Measurements from ENCODE around the gene STRA6. TPM values are rescaled to one million over a fixed set of nuclear protein-coding genes. Genes with fewer than 3 reads are reported as not detected.

Gene STRA6
- polyA plus RNA-seq, 1 experiment = 10.9 TPM

- no peaks in the 10 kb centered on the region for H3K36me3 ChIP-seq (ENCODE audit: control insufficient read depth, insufficient read depth, low read length)
- ChIA-PET CTCF (interaction anchor here (0.7 to 1.9 kb wide), 4 partner anchors 14 to 99 kb away, joined by 3 to 5 read pairs (median 4); no protein-coding TSS in a partner anchor), POLR2A (no interaction called here)
- peaks cover 11% of the 10 kb centered on the region for H3K27me3 ChIP-seq (ENCODE audit: control insufficient read depth, insufficient read depth, low read length)
- TF ChIP-seq CTCF (IDR thresholded peaks at IDR 0.05; ENCODE audit: insufficient read depth, low read depth, low read length) = no peak
- DNase-seq (ENCODE audit: low read depth) = no peak
- no peak overlapping the region for H3K4me3 ChIP-seq (ENCODE audit: low read depth, low read length)
Observed at GRCh38 chr15:74233373-74233772, 30.8 kb upstream of the STRA6 start.

- H3K27me3 ChIP-seq (ENCODE audit: control insufficient read depth, insufficient read depth, low read length) = peaks cover 15% of the 10 kb centered on the region
- no peak for DNase-seq (ENCODE audit: low read depth)
- no peak for TF ChIP-seq CTCF (IDR thresholded peaks at IDR 0.05; ENCODE audit: insufficient read depth, low read depth, low read length)
- CTCF ChIA-PET = no interaction called here
- no peaks in the 10 kb centered on the region for H3K36me3 ChIP-seq (ENCODE audit: control insufficient read depth, insufficient read depth, low read length)
- no peak overlapping the region for H3K4me3 ChIP-seq (ENCODE audit: low read depth, low read length)
- POLR2A ChIA-PET = no interaction called here
Observed at GRCh38 chr15:74231475-74231874, 28.9 kb upstream of the STRA6 start.

GRCh38 chr15:74229686-74230085 lies 27.1 kb upstream of the STRA6 start:
- no peak for DNase-seq (ENCODE audit: low read depth)
- ChIA-PET POLR2A (no interaction called here), CTCF (no interaction called here)
- Histone ChIP-seq H3K36me3 (ENCODE audit: control insufficient read depth, insufficient read depth, low read length) (no peaks in the 10 kb centered on the region), H3K4me3 (ENCODE audit: low read depth, low read length) (no peak overlapping the region), H3K27me3 (ENCODE audit: control insufficient read depth, insufficient read depth, low read length) (peaks cover 15% of the 10 kb centered on the region)
- TF ChIP-seq CTCF (IDR thresholded peaks at IDR 0.05; ENCODE audit: insufficient read depth, low read depth, low read length) = no peak

- DNase-seq (ENCODE audit: low read depth) = no peak
- Histone ChIP-seq H3K27me3 (ENCODE audit: control insufficient read depth, insufficient read depth, low read length) (peaks cover 15% of the 10 kb centered on the region), H3K4me3 (ENCODE audit: low read depth, low read length) (no peak overlapping the region), H3K36me3 (ENCODE audit: control insufficient read depth, insufficient read depth, low read length) (no peaks in the 10 kb centered on the region)
- no peak for TF ChIP-seq CTCF (IDR thresholded peaks at IDR 0.05; ENCODE audit: insufficient read depth, low read depth, low read length)
- ChIA-PET POLR2A (no interaction called here), CTCF (no interaction called here)
Observed at GRCh38 chr15:74228723-74229081, 26.1 kb upstream of the STRA6 start.

GRCh38 chr15:74227968-74228722 lies 25.6 kb upstream of the STRA6 start:
- ChIA-PET CTCF (no interaction called here), POLR2A (no interaction called here)
- H3K36me3 ChIP-seq (ENCODE audit: control insufficient read depth, insufficient read depth, low read length) = no peaks in the 10 kb centered on the region
- no peak for TF ChIP-seq CTCF (IDR thresholded peaks at IDR 0.05; ENCODE audit: insufficient read depth, low read depth, low read length)
- no peak overlapping the region for H3K4me3 ChIP-seq (ENCODE audit: low read depth, low read length)
- peaks cover 13% of the 10 kb centered on the region for H3K27me3 ChIP-seq (ENCODE audit: control insufficient read depth, insufficient read depth, low read length)
- no peak for DNase-seq (ENCODE audit: low read depth)

All from BJ (cell line).